K562 (cell line): ENCODE results near the gene DGCR6L. TPM values are rescaled to one million over a fixed set of nuclear protein-coding genes. Genes with fewer than 3 reads are reported as not detected.

ENCODE experiments used
- CBX3 ChIP-seq, 2 experiments: IDR thresholded peaks; 1 replicate in 1 of 2; 2 replicates in 1 of 2; pipeline ENCODE4 v1.6.1; 2012; ENCODE audit warnings: inconsistent platforms in 2 of 2, low read length in 2 of 2, borderline replicate concordance in 1 of 2, control low read depth in 1 of 2
- CTBP1 ChIP-seq: fragments of 450-650 bp; IDR thresholded peaks from 2 replicates; pipeline ENCODE4 v1.6.1; 2016; ENCODE audit warnings: borderline replicate concordance
- DACH1 ChIP-seq: fragments of 450-650 bp; IDR thresholded peaks from 2 replicates; pipeline ENCODE4 v1.6.1; 2018; ENCODE audit not compliant: partially characterized antibody
- ELF1 ChIP-seq: fragments of 200-800 bp; sonication (Bioruptor generic); IDR thresholded peaks from 2 replicates; pipeline ENCODE4 v1.6.1; 2016; ENCODE audit warnings: missing genetic modification characterization, missing compliant biosample characterization
- FUS ChIP-seq: fragments of 200-400 bp; formaldehyde crosslinking; optimal IDR thresholded peaks from 2 replicates; pipeline ENCODE3; 2017; ENCODE audit warnings: low read depth, low read length
- HDAC8 ChIP-seq: fragments of 450-650 bp; IDR thresholded peaks from 2 replicates; pipeline ENCODE4 v1.6.1; 2016; ENCODE audit warnings: mild to moderate bottlenecking, missing genetic modification characterization, moderate library complexity, missing compliant biosample characterization
- KAT7 ChIP-seq: sonication (generic); formaldehyde crosslinking; IDR thresholded peaks from 2 replicates; pipeline ENCODE4 v1.8.0; 2022; ENCODE audit warnings: missing genetic modification reagents, mild to moderate bottlenecking, borderline replicate concordance
- MTA3 ChIP-seq: fragments of 450-650 bp; formaldehyde crosslinking; IDR thresholded peaks from 2 replicates; pipeline ENCODE4 v1.6.1; 2017; ENCODE audit warnings: mild to moderate bottlenecking, borderline replicate concordance
- NEUROD1 ChIP-seq: fragments of 150-350 bp; IDR thresholded peaks from 2 replicates; pipeline ENCODE4 v1.6.1; 2014; ENCODE audit warnings: borderline replicate concordance, low read length, low read depth; ENCODE audit not compliant: partially characterized antibody
- PML ChIP-seq: IDR thresholded peaks from 2 replicates; pipeline ENCODE4 v1.6.1; 2012; ENCODE audit warnings: low read length, inconsistent platforms
- SIN3B ChIP-seq: fragments of 450-650 bp; IDR thresholded peaks from 2 replicates; pipeline ENCODE4 v1.6.1; 2017; ENCODE audit warnings: low read depth, mild to moderate bottlenecking, moderate library complexity
- U2AF1 ChIP-seq: fragments of 200-400 bp; formaldehyde crosslinking; optimal IDR thresholded peaks from 2 replicates; pipeline ENCODE3; 2017; ENCODE audit warnings: mild to moderate bottlenecking, low read depth, low read length, moderate library complexity
- ZC3H4 ChIP-seq: sonication (generic); formaldehyde crosslinking; IDR thresholded peaks from 2 replicates; pipeline ENCODE4 v1.9.0; 2021; ENCODE audit warnings: missing genetic modification reagents, borderline replicate concordance
- ZFP30 ChIP-seq: fragments of 250-450 bp; sonication (Bioruptor Pico); IDR thresholded peaks from 2 replicates; pipeline ENCODE4 v1.8.0; 2022; ENCODE audit warnings: moderate library complexity, mild to moderate bottlenecking, inconsistent platforms, borderline replicate concordance
- ZFX ChIP-seq: sonication (generic); formaldehyde crosslinking; IDR thresholded peaks from 2 replicates; pipeline ENCODE4 v1.8.0; 2022; ENCODE audit warnings: mild to moderate bottlenecking, missing genetic modification reagents, moderate library complexity
- ZNF583 ChIP-seq: fragments of 250-450 bp; sonication (Bioruptor Pico); IDR thresholded peaks from 2 replicates; pipeline ENCODE4 v1.4.0; 2020
- ZNF717 ChIP-seq: fragments of 250-450 bp; sonication (Bioruptor Pico); IDR thresholded peaks from 2 replicates; pipeline ENCODE4 v1.5.0; 2021
- polyA plus RNA-seq, 8 experiments: library from polyadenylated mRNA; depleted of rRNA in 4 of 8; stranded (reverse) in 5 of 8; unstranded in 3 of 8; fragments of >200 nt; fragmentation: Nextera tagmentation in 2 of 8; fragmentation: Illumina TruSeq in 1 of 8; extraction: Ambion mirVana in 2 of 8; extraction: Trizol in 1 of 8; gene quantifications; 2 replicates each; pipeline versions ENCODE4 v1.2.1 to v1.2.3, GENCODE V29; 2011 to 2014; ENCODE audit warnings: inconsistent platforms in 1 of 8, missing spikeins in 1 of 8
- total RNA-seq, 7 experiments: library from RNA; depleted of rRNA in 6 of 7; stranded (reverse); fragments of >200 nt in 6 of 7; fragmentation: Illumina TruSeq in 2 of 7; extraction: Trizol in 2 of 7; gene quantifications; 2 replicates each; pipeline versions ENCODE4 v1.2.1 to v1.2.3, GENCODE V29; 2011 to 2021; ENCODE audit warnings: low replicate concordance in 1 of 7
- TF ChIP-seq, protein P1 (sequence below): sonication (generic); formaldehyde crosslinking; IDR thresholded peaks from 2 replicates; pipeline ENCODE4 v1.8.1; 2023; ENCODE audit warnings: mild to moderate bottlenecking, missing genetic modification reagents
- TF ChIP-seq, protein P2 (sequence below): sonication (generic); formaldehyde crosslinking; IDR thresholded peaks from 2 replicates; pipeline ENCODE4 v1.8.1; 2023; ENCODE audit warnings: mild to moderate bottlenecking, missing genetic modification reagents, moderate library complexity
- TF ChIP-seq, protein P3 (sequence below): fragments of 450-650 bp; IDR thresholded peaks from 2 replicates; pipeline ENCODE4 v1.7.0; 2016; ENCODE audit warnings: borderline replicate concordance
- TF ChIP-seq, protein P4 (sequence below), 2 experiments: IDR thresholded peaks; 2 replicates each; pipeline ENCODE4 v1.6.1; 2012; ENCODE audit warnings: improper control_type of control experiment in 2 of 2, low read depth in 2 of 2, low read length in 2 of 2, borderline replicate concordance in 1 of 2

Gene DGCR6L
- total and polyA plus RNA-seq, 9 of the 15 experiments (the other 6 are each of a cell fraction or from before 2014, with no cell fraction given): 3.6 to 151 (median 51.0) TPM

DNA sequence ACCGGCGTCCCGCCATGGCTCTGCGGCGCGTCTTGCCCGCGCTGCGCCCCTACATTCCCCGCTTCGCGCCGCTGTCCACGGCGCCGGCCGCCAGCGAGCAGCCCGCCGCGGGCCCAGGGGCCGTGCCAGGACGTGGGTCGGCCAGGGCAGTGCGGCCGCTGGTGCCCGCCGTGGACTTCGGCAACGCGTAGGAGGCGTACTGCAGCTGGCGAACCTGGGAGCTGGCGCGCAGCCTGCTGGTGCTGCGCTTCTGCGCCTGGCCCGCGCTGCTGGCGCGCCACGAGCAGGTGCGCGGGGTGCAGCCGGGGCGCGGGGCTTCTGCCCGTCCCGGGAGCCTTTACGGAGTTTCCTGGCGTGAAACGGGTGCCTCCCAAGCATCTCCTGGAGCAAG, 20.1 kb downstream of the DGCR6L start (continued):
- peak; percentile 60; the same call in 1 of the 2 replicates for TF ChIP-seq KAT7
- peak in 1 of 2 experiments; percentile 38; a peak in 1 of 3 replicates for TF ChIP-seq CBX3 (IDR thresholded peaks at IDR 0.05; ENCODE audit: borderline replicate concordance in 1 of 2, low read length in 2 of 2)
- TF ChIP-seq ZFX (CRISPR knock-in tag): no peak
- peak; percentile 75; the same call in 1 of the 2 replicates for TF ChIP-seq ZC3H4 (CRISPR knock-in tag)
- no peak for TF ChIP-seq ZFP30
- no peak for TF ChIP-seq NEUROD1
- TF ChIP-seq DACH1: no peak
- TF ChIP-seq, protein P1, sequence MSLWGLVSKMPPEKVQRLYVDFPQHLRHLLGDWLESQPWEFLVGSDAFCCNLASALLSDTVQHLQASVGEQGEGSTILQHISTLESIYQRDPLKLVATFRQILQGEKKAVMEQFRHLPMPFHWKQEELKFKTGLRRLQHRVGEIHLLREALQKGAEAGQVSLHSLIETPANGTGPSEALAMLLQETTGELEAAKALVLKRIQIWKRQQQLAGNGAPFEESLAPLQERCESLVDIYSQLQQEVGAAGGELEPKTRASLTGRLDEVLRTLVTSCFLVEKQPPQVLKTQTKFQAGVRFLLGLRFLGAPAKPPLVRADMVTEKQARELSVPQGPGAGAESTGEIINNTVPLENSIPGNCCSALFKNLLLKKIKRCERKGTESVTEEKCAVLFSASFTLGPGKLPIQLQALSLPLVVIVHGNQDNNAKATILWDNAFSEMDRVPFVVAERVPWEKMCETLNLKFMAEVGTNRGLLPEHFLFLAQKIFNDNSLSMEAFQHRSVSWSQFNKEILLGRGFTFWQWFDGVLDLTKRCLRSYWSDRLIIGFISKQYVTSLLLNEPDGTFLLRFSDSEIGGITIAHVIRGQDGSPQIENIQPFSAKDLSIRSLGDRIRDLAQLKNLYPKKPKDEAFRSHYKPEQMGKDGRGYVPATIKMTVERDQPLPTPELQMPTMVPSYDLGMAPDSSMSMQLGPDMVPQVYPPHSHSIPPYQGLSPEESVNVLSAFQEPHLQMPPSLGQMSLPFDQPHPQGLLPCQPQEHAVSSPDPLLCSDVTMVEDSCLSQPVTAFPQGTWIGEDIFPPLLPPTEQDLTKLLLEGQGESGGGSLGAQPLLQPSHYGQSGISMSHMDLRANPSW (CRISPR knock-in tag): 0 out of 2 replicates have a peak, but pooled peaks have one; percentile 80
- TF ChIP-seq, protein P2, sequence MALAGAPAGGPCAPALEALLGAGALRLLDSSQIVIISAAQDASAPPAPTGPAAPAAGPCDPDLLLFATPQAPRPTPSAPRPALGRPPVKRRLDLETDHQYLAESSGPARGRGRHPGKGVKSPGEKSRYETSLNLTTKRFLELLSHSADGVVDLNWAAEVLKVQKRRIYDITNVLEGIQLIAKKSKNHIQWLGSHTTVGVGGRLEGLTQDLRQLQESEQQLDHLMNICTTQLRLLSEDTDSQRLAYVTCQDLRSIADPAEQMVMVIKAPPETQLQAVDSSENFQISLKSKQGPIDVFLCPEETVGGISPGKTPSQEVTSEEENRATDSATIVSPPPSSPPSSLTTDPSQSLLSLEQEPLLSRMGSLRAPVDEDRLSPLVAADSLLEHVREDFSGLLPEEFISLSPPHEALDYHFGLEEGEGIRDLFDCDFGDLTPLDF (CRISPR knock-in tag): 0 out of 2 replicates have a peak, but pooled peaks have one; percentile 11
- no peak for TF ChIP-seq FUS
- no peak for TF ChIP-seq ELF1 (tag)
- peak; percentile 88 for TF ChIP-seq CTBP1
- TF ChIP-seq, protein P3, sequence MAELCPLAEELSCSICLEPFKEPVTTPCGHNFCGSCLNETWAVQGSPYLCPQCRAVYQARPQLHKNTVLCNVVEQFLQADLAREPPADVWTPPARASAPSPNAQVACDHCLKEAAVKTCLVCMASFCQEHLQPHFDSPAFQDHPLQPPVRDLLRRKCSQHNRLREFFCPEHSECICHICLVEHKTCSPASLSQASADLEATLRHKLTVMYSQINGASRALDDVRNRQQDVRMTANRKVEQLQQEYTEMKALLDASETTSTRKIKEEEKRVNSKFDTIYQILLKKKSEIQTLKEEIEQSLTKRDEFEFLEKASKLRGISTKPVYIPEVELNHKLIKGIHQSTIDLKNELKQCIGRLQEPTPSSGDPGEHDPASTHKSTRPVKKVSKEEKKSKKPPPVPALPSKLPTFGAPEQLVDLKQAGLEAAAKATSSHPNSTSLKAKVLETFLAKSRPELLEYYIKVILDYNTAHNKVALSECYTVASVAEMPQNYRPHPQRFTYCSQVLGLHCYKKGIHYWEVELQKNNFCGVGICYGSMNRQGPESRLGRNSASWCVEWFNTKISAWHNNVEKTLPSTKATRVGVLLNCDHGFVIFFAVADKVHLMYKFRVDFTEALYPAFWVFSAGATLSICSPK: no peak
- no peak for TF ChIP-seq U2AF1
- TF ChIP-seq SIN3B: peak; percentile 80
- peak; percentile 92 for TF ChIP-seq MTA3
- TF ChIP-seq ZNF717: no peak
- TF ChIP-seq HDAC8 (tag): peak; percentile 44; the same call in 1 of the 2 replicates
- TF ChIP-seq PML: no peak
- TF ChIP-seq, protein P4, sequence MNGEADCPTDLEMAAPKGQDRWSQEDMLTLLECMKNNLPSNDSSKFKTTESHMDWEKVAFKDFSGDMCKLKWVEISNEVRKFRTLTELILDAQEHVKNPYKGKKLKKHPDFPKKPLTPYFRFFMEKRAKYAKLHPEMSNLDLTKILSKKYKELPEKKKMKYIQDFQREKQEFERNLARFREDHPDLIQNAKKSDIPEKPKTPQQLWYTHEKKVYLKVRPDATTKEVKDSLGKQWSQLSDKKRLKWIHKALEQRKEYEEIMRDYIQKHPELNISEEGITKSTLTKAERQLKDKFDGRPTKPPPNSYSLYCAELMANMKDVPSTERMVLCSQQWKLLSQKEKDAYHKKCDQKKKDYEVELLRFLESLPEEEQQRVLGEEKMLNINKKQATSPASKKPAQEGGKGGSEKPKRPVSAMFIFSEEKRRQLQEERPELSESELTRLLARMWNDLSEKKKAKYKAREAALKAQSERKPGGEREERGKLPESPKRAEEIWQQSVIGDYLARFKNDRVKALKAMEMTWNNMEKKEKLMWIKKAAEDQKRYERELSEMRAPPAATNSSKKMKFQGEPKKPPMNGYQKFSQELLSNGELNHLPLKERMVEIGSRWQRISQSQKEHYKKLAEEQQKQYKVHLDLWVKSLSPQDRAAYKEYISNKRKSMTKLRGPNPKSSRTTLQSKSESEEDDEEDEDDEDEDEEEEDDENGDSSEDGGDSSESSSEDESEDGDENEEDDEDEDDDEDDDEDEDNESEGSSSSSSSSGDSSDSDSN (IDR thresholded peaks at IDR 0.05; ENCODE audit: borderline replicate concordance in 1 of 2, low read depth in 2 of 2, low read length in 2 of 2): no peak; a peak in 1 of 4 replicates
- TF ChIP-seq ZNF583: no peak
